ENCODE data around the gene TAF11L10.
"Not testable (repeated sequence)": the region's sequence is repeated elsewhere in the genome, so short reads cannot be mapped to it uniquely, and the experiment has no call there.

Gene TAF11L10

GRCh38 chr5:17597728-17598127, at the start of gene TAF11L10:
Gene TAF11L10 (minus strand): TSS chr5:17597828.
- DNase-seq, result not testable (repeated sequence)

- no peak for DNase-seq
Measured at GRCh38 chr5:17634160-17634559, 36.5 kb upstream of the TAF11L10 start, which contains the start of gene TAF11L14. Gene TAF11L14 (plus strand): TSS chr5:17634460.

GRCh38 chr5:17631788-17632187, 34.2 kb upstream of the TAF11L10 start, which contains the start of gene TAF11L13:
Gene TAF11L13 (plus strand): TSS chr5:17632088.
- DNase-seq, result not testable (repeated sequence)

- no peak for DNase-seq
Measured at GRCh38 chr5:17625686-17626085, 28.1 kb upstream of the TAF11L10 start.

- no peak for DNase-seq
Measured at GRCh38 chr5:17620627-17621026, 23.0 kb upstream of the TAF11L10 start.

GRCh38 chr5:17619354-17619753, 21.7 kb upstream of the TAF11L10 start:
- no peak for DNase-seq

- DNase-seq, result no peak
Measured at GRCh38 chr5:17614872-17615605, 17.4 kb upstream of the TAF11L10 start.

GRCh38 chr5:17610092-17610491, 12.5 kb upstream of the TAF11L10 start, which contains the start of gene TAF11L12:
Gene TAF11L12 (plus strand): TSS chr5:17610392.
- not testable (repeated sequence) for DNase-seq

- DNase-seq, result not testable (repeated sequence)
Measured at GRCh38 chr5:17607461-17607860, 9.8 kb upstream of the TAF11L10 start.

GRCh38 chr5:17604951-17605350, 7.3 kb upstream of the TAF11L10 start:
- no peak for DNase-seq

GRCh38 chr5:17603880-17604279, 6.3 kb upstream of the TAF11L10 start, which contains the start of gene TAF11L11:
Gene TAF11L11 (plus strand): TSS chr5:17604183.
- DNase-seq, result not testable (repeated sequence)

- not testable (repeated sequence) for DNase-seq
Measured at GRCh38 chr5:17594255-17594654, 3.4 kb downstream of the TAF11L10 start, which contains the start of gene TAF11L9. Gene TAF11L9 (minus strand): TSS chr5:17594394.

GRCh38 chr5:17590860-17591259, 6.8 kb downstream of the TAF11L10 start, which contains the start of gene TAF11L8:
Gene TAF11L8 (minus strand): TSS chr5:17590960.
- DNase-seq, result not testable (repeated sequence)

- not testable (repeated sequence) for DNase-seq
Measured at GRCh38 chr5:17585658-17586057, 12.0 kb downstream of the TAF11L10 start, which contains the start of gene TAF11L7. Gene TAF11L7 (minus strand): TSS chr5:17585758.

Measured in midbrain (tissue), 1 donor.